GM21447 (cell line): ENCODE results near the gene OR1B1.
"Not testable (repeated sequence)": the region's sequence is repeated elsewhere in the genome, so short reads cannot be mapped to it uniquely, and the experiment has no call there.

Source experiments
- ATAC-seq: cut with Tn5 transposase; IDR thresholded peaks from one replicate; pipeline ENCODE4 v1.9.1; 2021; ENCODE audit not compliant: unreplicated experiment

Gene OR1B1

GRCh38 chr9:122657527-122657926, at the start of gene OR1B1:
Gene OR1B1 (minus strand): TSS chr9:122657627.
- ATAC-seq = no peak

- no peak for ATAC-seq
Measured at GRCh38 chr9:122695696-122696095, 38.3 kb upstream of the OR1B1 start.

GRCh38 chr9:122684851-122685250, 27.4 kb upstream of the OR1B1 start:
- no peak for ATAC-seq

GRCh38 chr9:122672481-122672880, 15.1 kb upstream of the OR1B1 start:
- ATAC-seq = no peak

GRCh38 chr9:122661416-122661815, 4.0 kb upstream of the OR1B1 start, which contains the start of gene OR1L1:
Gene OR1L1 (plus strand): TSS chr9:122661716. CDS start chr9:122661716, 0 bp downstream.
- no peak for ATAC-seq

GRCh38 chr9:122656378-122656777, 1.0 kb downstream of the OR1B1 start:
- ATAC-seq = no peak

- ATAC-seq = no peak
Measured at GRCh38 chr9:122642226-122642625, 15.2 kb downstream of the OR1B1 start.

- ATAC-seq = no peak
Measured at GRCh38 chr9:122619996-122620395, 37.4 kb downstream of the OR1B1 start.

- ATAC-seq = no peak
Measured at GRCh38 chr9:122614362-122614761, 43.1 kb downstream of the OR1B1 start, which contains the start of gene OR1Q1. Gene OR1Q1 (plus strand): TSS chr9:122614738. CDS start chr9:122614738, 0 bp downstream.

- no peak for ATAC-seq
Measured at GRCh38 chr9:122609804-122610203, 47.6 kb downstream of the OR1B1 start.

- ATAC-seq = no peak
Measured at GRCh38 chr9:122606587-122606986, 50.8 kb downstream of the OR1B1 start.

GRCh38 chr9:122605691-122606090, 51.7 kb downstream of the OR1B1 start:
- no peak for ATAC-seq

- not testable (repeated sequence) for ATAC-seq
Measured at GRCh38 chr9:122583284-122583683, 74.1 kb downstream of the OR1B1 start, which contains the start of gene OR1L8. Gene OR1L8 (minus strand): TSS chr9:122583384. CDS start chr9:122568477, 14,907 bp downstream.

- ATAC-seq = no peak
Measured at GRCh38 chr9:122580360-122580759, 77.1 kb downstream of the OR1B1 start.

GRCh38 chr9:122579874-122580273, 77.6 kb downstream of the OR1B1 start:
- ATAC-seq = no peak
